Stimulated activated CD8-positive, alpha-beta memory T cell treated with anti-CD3 and anti-CD28 coated beads, Interleukin-7, amount 100 ng/mL, for 24 hours (primary cell): ENCODE results near the gene PPWD1.
"Not testable (repeated sequence)": the region's sequence is repeated elsewhere in the genome, so short reads cannot be mapped to it uniquely, and the experiment has no call there.

Source experiments
- DNase-seq: peaks from one replicate; pipeline ENCODE4 v3.0.0-alpha.2; 2020; ENCODE audit warnings: low read depth

PPWD1 gene

GRCh38 chr5:65562731-65563701, at the start of gene PPWD1, which contains the start of gene CENPK:
TSS of gene PPWD1 (plus strand) at chr5:65563296. CDS start at chr5:65563311, 15 bp downstream.
TSS of gene CENPK (minus strand) at chr5:65563168. CDS start at chr5:65554907, 8,261 bp downstream.
- DNase-seq, result peak; percentile 88

- no peak for DNase-seq
Observed at GRCh38 chr5:65525726-65526125, 37.4 kb upstream of the PPWD1 start.

GRCh38 chr5:65530904-65531303, 32.2 kb upstream of the PPWD1 start:
- no peak for DNase-seq

- DNase-seq, result no peak
Observed at GRCh38 chr5:65535529-65535987, 27.5 kb upstream of the PPWD1 start.

- DNase-seq, result no peak
Observed at GRCh38 chr5:65539827-65540226, 23.3 kb upstream of the PPWD1 start.

- DNase-seq, result no peak
Observed at GRCh38 chr5:65544473-65544872, 18.6 kb upstream of the PPWD1 start.

- no peak for DNase-seq
Observed at GRCh38 chr5:65546141-65546540, 17.0 kb upstream of the PPWD1 start.

- DNase-seq, result no peak
Observed at GRCh38 chr5:65548281-65548680, 14.8 kb upstream of the PPWD1 start.

- DNase-seq, result no peak
Observed at GRCh38 chr5:65553941-65554340, 9.2 kb upstream of the PPWD1 start.

- DNase-seq, result no peak
Observed at GRCh38 chr5:65555287-65555686, 7.8 kb upstream of the PPWD1 start.

- no peak for DNase-seq
Observed at GRCh38 chr5:65556181-65556580, 6.9 kb upstream of the PPWD1 start.

- DNase-seq, result no peak
Observed at GRCh38 chr5:65556718-65557117, 6.4 kb upstream of the PPWD1 start.

- DNase-seq, result no peak
Observed at GRCh38 chr5:65563777-65564176, 681 bp downstream of the PPWD1 start.

GRCh38 chr5:65566505-65566904, 3.4 kb downstream of the PPWD1 start:
- no peak for DNase-seq

- no peak for DNase-seq
Observed at GRCh38 chr5:65570598-65571226, 7.6 kb downstream of the PPWD1 start.

- no peak for DNase-seq
Observed at GRCh38 chr5:65577141-65577540, 14.0 kb downstream of the PPWD1 start.

- no peak for DNase-seq
Observed at GRCh38 chr5:65588694-65589093, 25.6 kb downstream of the PPWD1 start.

GRCh38 chr5:65601761-65602160, 38.7 kb downstream of the PPWD1 start:
- not testable (repeated sequence) for DNase-seq

- no peak for DNase-seq
Observed at GRCh38 chr5:65611524-65611923, 48.4 kb downstream of the PPWD1 start.

GRCh38 chr5:65612298-65612907, 49.3 kb downstream of the PPWD1 start:
- DNase-seq, result no peak

GRCh38 chr5:65620021-65620420, 56.9 kb downstream of the PPWD1 start:
- no peak for DNase-seq

- DNase-seq, result not testable (repeated sequence)
Observed at GRCh38 chr5:65621961-65622360, 58.9 kb downstream of the PPWD1 start.

- no peak for DNase-seq
Observed at GRCh38 chr5:65623482-65623881, 60.4 kb downstream of the PPWD1 start.
